WTC11 (cell line): ENCODE measurements around the gene ARID1A. TPM values are rescaled to one million over a fixed set of nuclear protein-coding genes. Genes with fewer than 3 reads are reported as not detected.

Source experiments
- ATAC-seq: fragments of 200-7000 bp; cut with Tn5 transposase; 2 replicates; pipeline ENCODE4 v1.10.0; 2021; ENCODE audit warnings: mild to moderate bottlenecking, moderate library complexity
- CTCF ChIA-PET: fragments of 300-600 bp; sonication (Branson Sonifier 250); formaldehyde crosslinking; loops from one replicate; lab custom pipeline; 2021; ENCODE audit warnings: antibody characterized with exemption; lab: Charles Lee
- POLR2A ChIA-PET: fragments of 350-600 bp; sonication (Branson Sonifier 250); formaldehyde crosslinking; loops from one replicate; lab custom pipeline; 2021; ENCODE audit warnings: antibody characterized with exemption; lab: Charles Lee
- DNase-seq: peaks from one replicate; pipeline ENCODE4 v3.0.0; 2021; ENCODE audit warnings: low spot score
- H3K27ac Mint-ChIP-seq: 2 replicates; pipeline ENCODE4 v1.8.0; 2021; ENCODE audit warnings: mixed read lengths
- H3K27me3 Mint-ChIP-seq: 2 replicates; pipeline ENCODE4 v1.8.0; 2021; ENCODE audit warnings: low read depth, mild to moderate bottlenecking, moderate library complexity, mixed read lengths
- H3K36me3 Mint-ChIP-seq: 2 replicates; pipeline ENCODE4 v1.8.0; 2021; ENCODE audit warnings: mixed read lengths
- H3K4me1 Mint-ChIP-seq: 2 replicates; pipeline ENCODE4 v1.8.0; 2022; ENCODE audit warnings: mixed read lengths
- H3K4me3 Mint-ChIP-seq: 2 replicates; pipeline ENCODE4 v1.8.0; 2021; ENCODE audit warnings: mild to moderate bottlenecking, moderate library complexity, mixed read lengths
- H3K9me3 Mint-ChIP-seq: 2 replicates; pipeline ENCODE4 v1.8.0; 2021; ENCODE audit warnings: mixed read lengths
- FOXK1 ChIP-seq: sonication (generic); formaldehyde crosslinking; IDR thresholded peaks from 2 replicates; pipeline ENCODE4 v1.8.0; 2022; ENCODE audit warnings: mild to moderate bottlenecking, moderate library complexity, missing genetic modification reagents
- HMGA2 ChIP-seq: fragments of 250-450 bp; sonication (Bioruptor Pico); IDR thresholded peaks from 2 replicates; pipeline ENCODE4 v1.4.0; 2021; ENCODE audit warnings: mild to moderate bottlenecking, moderate library complexity
- JAZF1 ChIP-seq: fragments of 250-450 bp; sonication (Bioruptor Pico); IDR thresholded peaks from 2 replicates; pipeline ENCODE4 v1.9.0; 2021; ENCODE audit warnings: moderate library complexity, mild to moderate bottlenecking, inconsistent platforms
- KAT7 ChIP-seq: sonication (generic); formaldehyde crosslinking; IDR thresholded peaks from 2 replicates; pipeline ENCODE4 v1.8.1; 2023; ENCODE audit warnings: missing genetic modification reagents, mild to moderate bottlenecking, borderline replicate concordance
- NFATC4 ChIP-seq: fragments of 250-450 bp; sonication (Bioruptor Pico); IDR thresholded peaks from 2 replicates; pipeline ENCODE4 v1.9.0; 2021; ENCODE audit warnings: mild to moderate bottlenecking
- OVOL2 ChIP-seq: fragments of 250-450 bp; sonication (Bioruptor Pico); IDR thresholded peaks from 2 replicates; pipeline ENCODE4 v1.9.0; 2021; ENCODE audit warnings: mild to moderate bottlenecking, borderline replicate concordance
- SOX15 ChIP-seq: fragments of 250-450 bp; sonication (Bioruptor Pico); IDR thresholded peaks from 2 replicates; pipeline ENCODE4 v1.9.0; 2021; ENCODE audit warnings: mild to moderate bottlenecking
- TCF7 ChIP-seq: sonication (generic); formaldehyde crosslinking; IDR thresholded peaks from 2 replicates; pipeline ENCODE4 v1.8.0; 2022; ENCODE audit warnings: mild to moderate bottlenecking, low read depth, missing genetic modification reagents, moderate library complexity
- TEAD4 ChIP-seq: sonication (generic); formaldehyde crosslinking; IDR thresholded peaks from 2 replicates; pipeline ENCODE4 v1.8.0; 2022; ENCODE audit warnings: mild to moderate bottlenecking, missing genetic modification reagents
- ZNF219 ChIP-seq: sonication (generic); formaldehyde crosslinking; IDR thresholded peaks from 2 replicates; pipeline ENCODE4 v1.8.0; 2023; ENCODE audit warnings: missing genetic modification reagents, mild to moderate bottlenecking, borderline replicate concordance
- ZNF423 ChIP-seq: fragments of 250-450 bp; sonication (Bioruptor Pico); IDR thresholded peaks from 2 replicates; pipeline ENCODE4 v2.1.2; 2022; ENCODE audit warnings: mild to moderate bottlenecking, moderate library complexity
- total RNA-seq: library from RNA; stranded (reverse); gene quantifications from 3 replicates; pipeline ENCODE4 v1.2.3, GENCODE V29; 2021
- TF ChIP-seq, protein P1 (sequence below): sonication (generic); formaldehyde crosslinking; IDR thresholded peaks from 2 replicates; pipeline ENCODE4 v1.8.1; 2022; ENCODE audit warnings: mild to moderate bottlenecking, moderate library complexity, missing genetic modification reagents
- TF ChIP-seq, protein P2 (sequence below): fragments of 250-450 bp; sonication (Bioruptor Pico); conservative IDR thresholded peaks from 2 replicates; pipeline ENCODE4 v1.9.0; 2021; ENCODE audit warnings: mild to moderate bottlenecking
- TF ChIP-seq, protein P3 (sequence below): sonication (generic); formaldehyde crosslinking; IDR thresholded peaks from 2 replicates; pipeline ENCODE4 v1.8.1; 2022; ENCODE audit warnings: low read depth, missing genetic modification reagents, borderline replicate concordance
- TF ChIP-seq, protein P4 (sequence below): sonication (generic); formaldehyde crosslinking; IDR thresholded peaks from 2 replicates; pipeline ENCODE4 v1.8.0; 2022; ENCODE audit warnings: mild to moderate bottlenecking, missing genetic modification reagents
- TF ChIP-seq, protein P5 (sequence below): sonication (generic); formaldehyde crosslinking; IDR thresholded peaks from 2 replicates; pipeline ENCODE4 v1.8.0; 2023; ENCODE audit warnings: missing genetic modification reagents, mild to moderate bottlenecking, borderline replicate concordance
- TF ChIP-seq, protein P6 (sequence below): sonication (generic); formaldehyde crosslinking; IDR thresholded peaks from 2 replicates; pipeline ENCODE4 v1.8.1; 2022; ENCODE audit warnings: mild to moderate bottlenecking, missing genetic modification reagents, moderate library complexity, borderline replicate concordance
- TF ChIP-seq, protein P7 (sequence below): sonication (generic); formaldehyde crosslinking; IDR thresholded peaks from 2 replicates; pipeline ENCODE4 v1.8.0; 2022; ENCODE audit warnings: missing genetic modification reagents

The ARID1A gene
- total RNA-seq, 1 experiment from 2014 or later: 98.0 TPM

DNA sequence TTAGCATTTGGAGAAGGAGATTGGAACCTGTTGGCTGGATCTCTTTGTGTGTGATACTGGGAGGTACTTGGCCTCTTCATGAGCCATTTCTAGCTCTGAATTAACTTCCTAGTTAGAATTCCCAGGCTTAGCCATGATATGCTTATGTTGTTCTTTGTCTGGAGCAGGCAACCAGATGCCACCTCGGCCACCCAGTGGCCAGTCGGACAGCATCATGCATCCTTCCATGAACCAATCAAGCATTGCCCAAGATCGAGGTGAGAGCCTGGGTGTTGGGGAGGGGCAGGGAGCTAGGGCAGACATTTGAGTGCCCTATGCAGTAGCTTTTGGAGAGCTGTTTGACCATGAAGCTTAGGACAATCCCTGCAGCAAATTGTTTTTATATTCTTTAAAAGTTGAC is 65.4 kb downstream of the ARID1A start:
- no peak for DNase-seq
- ChIA-PET POLR2A (no interaction called here), CTCF (interaction anchor here (0.8 to 0.9 kb wide), 2 partner anchors 28 to 159 kb away, joined by 3 read pairs; no protein-coding TSS in a partner anchor)
- H3K27ac Mint-ChIP-seq: no peak overlapping the region
- no peak; the same call in 1 of the 2 replicates for ATAC-seq
- peaks cover 5% of the 10 kb centered on the region for H3K4me1 Mint-ChIP-seq
- peaks cover 63% of the 10 kb centered on the region for H3K36me3 Mint-ChIP-seq
- no peak overlapping the region for H3K4me3 Mint-ChIP-seq
- no peak for TF ChIP-seq SOX15 (CRISPR knock-in tag)
- no peak for TF ChIP-seq KAT7 (CRISPR knock-in tag)
- TF ChIP-seq OVOL2 (CRISPR knock-in tag): no peak
- TF ChIP-seq NFATC4 (CRISPR knock-in tag): no peak
- TF ChIP-seq, protein P1, sequence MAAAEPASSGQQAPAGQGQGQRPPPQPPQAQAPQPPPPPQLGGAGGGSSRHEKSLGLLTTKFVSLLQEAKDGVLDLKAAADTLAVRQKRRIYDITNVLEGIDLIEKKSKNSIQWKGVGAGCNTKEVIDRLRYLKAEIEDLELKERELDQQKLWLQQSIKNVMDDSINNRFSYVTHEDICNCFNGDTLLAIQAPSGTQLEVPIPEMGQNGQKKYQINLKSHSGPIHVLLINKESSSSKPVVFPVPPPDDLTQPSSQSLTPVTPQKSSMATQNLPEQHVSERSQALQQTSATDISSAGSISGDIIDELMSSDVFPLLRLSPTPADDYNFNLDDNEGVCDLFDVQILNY (CRISPR knock-in tag): no peak
- TF ChIP-seq ZNF219 (CRISPR knock-in tag): no peak
- no peak for TF ChIP-seq TCF7 (CRISPR knock-in tag)
- TF ChIP-seq, protein P2, sequence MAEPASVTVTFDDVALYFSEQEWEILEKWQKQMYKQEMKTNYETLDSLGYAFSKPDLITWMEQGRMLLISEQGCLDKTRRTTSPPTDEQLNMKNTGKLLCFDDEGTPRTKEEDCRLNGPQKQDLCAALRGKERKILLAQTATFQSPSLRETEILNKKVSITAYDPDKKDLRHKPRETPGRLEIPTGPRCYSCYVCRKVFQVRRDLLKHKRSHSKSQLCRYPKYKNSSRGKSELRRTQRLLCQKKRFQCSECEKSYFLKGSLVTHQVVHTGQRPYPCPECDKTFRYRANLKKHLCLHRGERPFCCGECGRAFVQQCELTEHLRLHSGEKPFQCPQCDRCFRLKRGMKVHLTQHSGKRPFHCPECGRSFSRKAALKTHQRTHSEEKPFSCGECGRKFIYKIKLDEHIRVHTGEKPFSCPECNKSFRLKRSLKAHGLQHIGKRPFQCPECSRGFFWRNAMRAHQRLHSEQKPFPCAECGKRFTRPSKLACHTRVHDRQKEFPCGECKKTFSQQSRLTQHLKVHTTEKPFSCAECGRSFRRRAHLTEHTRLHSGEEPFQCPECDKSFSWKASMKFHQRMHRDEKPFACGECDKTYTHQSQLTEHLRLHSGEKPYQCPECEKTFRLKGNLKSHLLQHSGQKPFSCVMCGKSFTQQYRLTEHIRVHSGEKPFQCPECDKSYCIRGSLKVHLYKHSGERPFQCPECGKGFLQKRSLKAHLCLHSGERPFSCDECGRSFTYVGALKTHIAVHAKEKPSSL (CRISPR knock-in tag): no peak
- no peak for TF ChIP-seq FOXK1 (CRISPR knock-in tag)
- no peak for TF ChIP-seq JAZF1 (CRISPR knock-in tag)
- TF ChIP-seq, all 79 proteins: peak for 0
- H3K9me3 Mint-ChIP-seq: no peaks in the 10 kb centered on the region
- no peaks in the 10 kb centered on the region for H3K27me3 Mint-ChIP-seq

DNA sequence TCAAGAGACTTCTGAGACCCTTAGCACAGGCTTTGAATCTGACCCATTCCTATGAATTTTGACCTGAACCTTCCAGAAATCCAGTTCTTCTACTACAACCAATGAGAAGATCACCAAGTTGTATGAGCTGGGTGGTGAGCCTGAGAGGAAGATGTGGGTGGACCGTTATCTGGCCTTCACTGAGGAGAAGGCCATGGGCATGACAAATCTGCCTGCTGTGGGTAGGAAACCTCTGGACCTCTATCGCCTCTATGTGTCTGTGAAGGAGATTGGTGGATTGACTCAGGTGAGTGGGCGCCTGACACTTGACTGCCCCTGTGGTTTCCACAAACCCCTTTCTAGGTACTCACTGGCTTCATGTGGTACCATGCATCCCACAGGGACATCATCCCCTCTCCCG is 71.9 kb downstream of the ARID1A start:
- Mint-ChIP-seq H3K4me3 (no peak overlapping the region), H3K9me3 (no peaks in the 10 kb centered on the region), H3K27me3 (no peaks in the 10 kb centered on the region), H3K36me3 (peaks cover 87% of the 10 kb centered on the region), H3K27ac (no peak overlapping the region), H3K4me1 (peaks cover 5% of the 10 kb centered on the region)
- no peak for ATAC-seq
- DNase-seq: no peak
- ChIA-PET CTCF (no interaction called here), POLR2A (no interaction called here)
- TF ChIP-seq ZNF423 (CRISPR knock-in tag) (no peak), FOXK1 (CRISPR knock-in tag) (no peak), HMGA2 (CRISPR knock-in tag) (no peak), TEAD4 (CRISPR knock-in tag) (no peak)
- TF ChIP-seq, protein P3, sequence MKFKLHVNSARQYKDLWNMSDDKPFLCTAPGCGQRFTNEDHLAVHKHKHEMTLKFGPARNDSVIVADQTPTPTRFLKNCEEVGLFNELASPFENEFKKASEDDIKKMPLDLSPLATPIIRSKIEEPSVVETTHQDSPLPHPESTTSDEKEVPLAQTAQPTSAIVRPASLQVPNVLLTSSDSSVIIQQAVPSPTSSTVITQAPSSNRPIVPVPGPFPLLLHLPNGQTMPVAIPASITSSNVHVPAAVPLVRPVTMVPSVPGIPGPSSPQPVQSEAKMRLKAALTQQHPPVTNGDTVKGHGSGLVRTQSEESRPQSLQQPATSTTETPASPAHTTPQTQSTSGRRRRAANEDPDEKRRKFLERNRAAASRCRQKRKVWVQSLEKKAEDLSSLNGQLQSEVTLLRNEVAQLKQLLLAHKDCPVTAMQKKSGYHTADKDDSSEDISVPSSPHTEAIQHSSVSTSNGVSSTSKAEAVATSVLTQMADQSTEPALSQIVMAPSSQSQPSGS (CRISPR knock-in tag): no peak
- TF ChIP-seq, protein P4, sequence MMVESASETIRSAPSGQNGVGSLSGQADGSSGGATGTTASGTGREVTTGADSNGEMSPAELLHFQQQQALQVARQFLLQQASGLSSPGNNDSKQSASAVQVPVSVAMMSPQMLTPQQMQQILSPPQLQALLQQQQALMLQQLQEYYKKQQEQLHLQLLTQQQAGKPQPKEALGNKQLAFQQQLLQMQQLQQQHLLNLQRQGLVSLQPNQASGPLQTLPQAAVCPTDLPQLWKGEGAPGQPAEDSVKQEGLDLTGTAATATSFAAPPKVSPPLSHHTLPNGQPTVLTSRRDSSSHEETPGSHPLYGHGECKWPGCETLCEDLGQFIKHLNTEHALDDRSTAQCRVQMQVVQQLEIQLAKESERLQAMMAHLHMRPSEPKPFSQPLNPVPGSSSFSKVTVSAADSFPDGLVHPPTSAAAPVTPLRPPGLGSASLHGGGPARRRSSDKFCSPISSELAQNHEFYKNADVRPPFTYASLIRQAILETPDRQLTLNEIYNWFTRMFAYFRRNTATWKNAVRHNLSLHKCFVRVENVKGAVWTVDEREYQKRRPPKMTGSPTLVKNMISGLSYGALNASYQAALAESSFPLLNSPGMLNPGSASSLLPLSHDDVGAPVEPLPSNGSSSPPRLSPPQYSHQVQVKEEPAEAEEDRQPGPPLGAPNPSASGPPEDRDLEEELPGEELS: no peak
- TF ChIP-seq, protein P5, sequence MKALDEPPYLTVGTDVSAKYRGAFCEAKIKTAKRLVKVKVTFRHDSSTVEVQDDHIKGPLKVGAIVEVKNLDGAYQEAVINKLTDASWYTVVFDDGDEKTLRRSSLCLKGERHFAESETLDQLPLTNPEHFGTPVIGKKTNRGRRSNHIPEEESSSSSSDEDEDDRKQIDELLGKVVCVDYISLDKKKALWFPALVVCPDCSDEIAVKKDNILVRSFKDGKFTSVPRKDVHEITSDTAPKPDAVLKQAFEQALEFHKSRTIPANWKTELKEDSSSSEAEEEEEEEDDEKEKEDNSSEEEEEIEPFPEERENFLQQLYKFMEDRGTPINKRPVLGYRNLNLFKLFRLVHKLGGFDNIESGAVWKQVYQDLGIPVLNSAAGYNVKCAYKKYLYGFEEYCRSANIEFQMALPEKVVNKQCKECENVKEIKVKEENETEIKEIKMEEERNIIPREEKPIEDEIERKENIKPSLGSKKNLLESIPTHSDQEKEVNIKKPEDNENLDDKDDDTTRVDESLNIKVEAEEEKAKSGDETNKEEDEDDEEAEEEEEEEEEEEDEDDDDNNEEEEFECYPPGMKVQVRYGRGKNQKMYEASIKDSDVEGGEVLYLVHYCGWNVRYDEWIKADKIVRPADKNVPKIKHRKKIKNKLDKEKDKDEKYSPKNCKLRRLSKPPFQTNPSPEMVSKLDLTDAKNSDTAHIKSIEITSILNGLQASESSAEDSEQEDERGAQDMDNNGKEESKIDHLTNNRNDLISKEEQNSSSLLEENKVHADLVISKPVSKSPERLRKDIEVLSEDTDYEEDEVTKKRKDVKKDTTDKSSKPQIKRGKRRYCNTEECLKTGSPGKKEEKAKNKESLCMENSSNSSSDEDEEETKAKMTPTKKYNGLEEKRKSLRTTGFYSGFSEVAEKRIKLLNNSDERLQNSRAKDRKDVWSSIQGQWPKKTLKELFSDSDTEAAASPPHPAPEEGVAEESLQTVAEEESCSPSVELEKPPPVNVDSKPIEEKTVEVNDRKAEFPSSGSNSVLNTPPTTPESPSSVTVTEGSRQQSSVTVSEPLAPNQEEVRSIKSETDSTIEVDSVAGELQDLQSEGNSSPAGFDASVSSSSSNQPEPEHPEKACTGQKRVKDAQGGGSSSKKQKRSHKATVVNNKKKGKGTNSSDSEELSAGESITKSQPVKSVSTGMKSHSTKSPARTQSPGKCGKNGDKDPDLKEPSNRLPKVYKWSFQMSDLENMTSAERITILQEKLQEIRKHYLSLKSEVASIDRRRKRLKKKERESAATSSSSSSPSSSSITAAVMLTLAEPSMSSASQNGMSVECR (CRISPR knock-in tag): no peak
- TF ChIP-seq, protein P6, sequence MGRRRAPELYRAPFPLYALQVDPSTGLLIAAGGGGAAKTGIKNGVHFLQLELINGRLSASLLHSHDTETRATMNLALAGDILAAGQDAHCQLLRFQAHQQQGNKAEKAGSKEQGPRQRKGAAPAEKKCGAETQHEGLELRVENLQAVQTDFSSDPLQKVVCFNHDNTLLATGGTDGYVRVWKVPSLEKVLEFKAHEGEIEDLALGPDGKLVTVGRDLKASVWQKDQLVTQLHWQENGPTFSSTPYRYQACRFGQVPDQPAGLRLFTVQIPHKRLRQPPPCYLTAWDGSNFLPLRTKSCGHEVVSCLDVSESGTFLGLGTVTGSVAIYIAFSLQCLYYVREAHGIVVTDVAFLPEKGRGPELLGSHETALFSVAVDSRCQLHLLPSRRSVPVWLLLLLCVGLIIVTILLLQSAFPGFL (CRISPR knock-in tag): no peak
- TF ChIP-seq, protein P7, sequence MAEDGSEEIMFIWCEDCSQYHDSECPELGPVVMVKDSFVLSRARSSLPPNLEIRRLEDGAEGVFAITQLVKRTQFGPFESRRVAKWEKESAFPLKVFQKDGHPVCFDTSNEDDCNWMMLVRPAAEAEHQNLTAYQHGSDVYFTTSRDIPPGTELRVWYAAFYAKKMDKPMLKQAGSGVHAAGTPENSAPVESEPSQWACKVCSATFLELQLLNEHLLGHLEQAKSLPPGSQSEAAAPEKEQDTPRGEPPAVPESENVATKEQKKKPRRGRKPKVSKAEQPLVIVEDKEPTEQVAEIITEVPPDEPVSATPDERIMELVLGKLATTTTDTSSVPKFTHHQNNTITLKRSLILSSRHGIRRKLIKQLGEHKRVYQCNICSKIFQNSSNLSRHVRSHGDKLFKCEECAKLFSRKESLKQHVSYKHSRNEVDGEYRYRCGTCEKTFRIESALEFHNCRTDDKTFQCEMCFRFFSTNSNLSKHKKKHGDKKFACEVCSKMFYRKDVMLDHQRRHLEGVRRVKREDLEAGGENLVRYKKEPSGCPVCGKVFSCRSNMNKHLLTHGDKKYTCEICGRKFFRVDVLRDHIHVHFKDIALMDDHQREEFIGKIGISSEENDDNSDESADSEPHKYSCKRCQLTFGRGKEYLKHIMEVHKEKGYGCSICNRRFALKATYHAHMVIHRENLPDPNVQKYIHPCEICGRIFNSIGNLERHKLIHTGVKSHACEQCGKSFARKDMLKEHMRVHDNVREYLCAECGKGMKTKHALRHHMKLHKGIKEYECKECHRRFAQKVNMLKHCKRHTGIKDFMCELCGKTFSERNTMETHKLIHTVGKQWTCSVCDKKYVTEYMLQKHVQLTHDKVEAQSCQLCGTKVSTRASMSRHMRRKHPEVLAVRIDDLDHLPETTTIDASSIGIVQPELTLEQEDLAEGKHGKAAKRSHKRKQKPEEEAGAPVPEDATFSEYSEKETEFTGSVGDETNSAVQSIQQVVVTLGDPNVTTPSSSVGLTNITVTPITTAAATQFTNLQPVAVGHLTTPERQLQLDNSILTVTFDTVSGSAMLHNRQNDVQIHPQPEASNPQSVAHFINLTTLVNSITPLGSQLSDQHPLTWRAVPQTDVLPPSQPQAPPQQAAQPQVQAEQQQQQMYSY (CRISPR knock-in tag): no peak
